PC-9 (cell line): ENCODE results near the gene MYDGF. TPM values are rescaled to one million over a fixed set of nuclear protein-coding genes. Genes with fewer than 3 reads are reported as not detected.

Experiments
- Bru-seq: library from RNA; stranded (reverse); fragments of 400-500 nt; gene quantifications from one replicate; lab custom pipeline; 2021; lab: Mats Ljungman, UMichigan
- BruChase-seq, 2 experiments: library from RNA; stranded (reverse); fragments of 400-500 nt; gene quantifications; one replicate each; lab custom pipeline; 2021; lab: Mats Ljungman, UMichigan
- BruUV-seq: library from RNA; stranded (reverse); fragments of 400-500 nt; replicated peaks from 2 replicates; lab custom pipeline; 2021; lab: Mats Ljungman, UMichigan
- CTCF ChIA-PET: fragments of 300-600 bp; sonication (Branson Sonifier 250); formaldehyde crosslinking; loops from one replicate; lab custom pipeline; 2022; ENCODE audit warnings: antibody characterized with exemption; lab: Charles Lee
- POLR2A ChIA-PET: fragments of 300-600 bp; sonication (Branson Sonifier 250); formaldehyde crosslinking; loops from one replicate; lab custom pipeline; 2022; ENCODE audit warnings: antibody characterized with exemption; ENCODE audit not compliant: unreplicated experiment; lab: Charles Lee
- DNase-seq, 2 experiments: peaks; one replicate each; pipeline versions ENCODE4 v3.0.0 to v3.0.0-alpha.2; 2015 to 2022; ENCODE audit warnings: mixed read lengths in 1 of 2
- H2AFZ ChIP-seq: fragments of 200-600 bp; sonication (generic); 2 replicates; pipeline ENCODE4 v1.8.1; 2017; ENCODE audit warnings: antibody characterized with exemption
- H3F3A ChIP-seq: fragments of 200-600 bp; sonication (generic); 2 replicates; pipeline ENCODE4 v1.8.1; 2017; ENCODE audit warnings: antibody characterized with exemption, mild to moderate bottlenecking, low read depth; ENCODE audit not compliant: insufficient read depth
- H3K27ac ChIP-seq: fragments of 200-600 bp; sonication (generic); 2 replicates; pipeline ENCODE4 v1.6.1; 2016; ENCODE audit warnings: mixed run types
- H3K27me3 ChIP-seq: fragments of 200-600 bp; sonication (generic); 2 replicates; pipeline ENCODE4 v1.6.1; 2016; ENCODE audit warnings: low read depth, mixed run types; ENCODE audit not compliant: insufficient read depth
- H3K36me3 ChIP-seq: fragments of 200-600 bp; sonication (generic); 2 replicates; pipeline ENCODE4 v1.6.1; 2016; ENCODE audit warnings: low read depth, mixed run types
- H3K4me1 ChIP-seq: fragments of 200-600 bp; sonication (generic); replicated peaks from 2 replicates; pipeline ENCODE4 v1.6.1; 2016; ENCODE audit warnings: mixed run types; ENCODE audit not compliant: insufficient read depth
- H3K4me2 ChIP-seq: fragments of 200-600 bp; sonication (generic); 2 replicates; pipeline ENCODE4 v1.6.1; 2017; ENCODE audit warnings: mixed run types
- H3K4me3 ChIP-seq: fragments of 200-600 bp; sonication (generic); 2 replicates; pipeline ENCODE4 v1.6.1; 2016; ENCODE audit warnings: mixed run types
- H3K79me2 ChIP-seq: fragments of 200-600 bp; sonication (generic); 2 replicates; pipeline ENCODE4 v1.6.1; 2017; ENCODE audit warnings: low read depth, mixed run types
- H3K9me2 ChIP-seq: fragments of 200-600 bp; sonication (generic); 2 replicates; pipeline ENCODE4 v1.8.1; 2017; ENCODE audit warnings: mild to moderate bottlenecking; ENCODE audit not compliant: insufficient read depth
- H3K9me3 ChIP-seq: fragments of 200-600 bp; sonication (generic); 2 replicates; pipeline ENCODE4 v1.8.1; 2016; ENCODE audit warnings: low read depth; ENCODE audit not compliant: insufficient read depth
- H4K20me1 ChIP-seq: fragments of 200-600 bp; sonication (generic); 2 replicates; pipeline ENCODE4 v1.8.1; 2017; ENCODE audit not compliant: insufficient read depth
- CTCF ChIP-seq: fragments of 200-600 bp; sonication (generic); conservative IDR thresholded peaks from 2 replicates; pipeline ENCODE4 v1.6.1; 2017; ENCODE audit warnings: mixed run types, antibody characterized with exemption, mild to moderate bottlenecking, moderate library complexity
- EZH2 ChIP-seq: fragments of 200-600 bp; sonication (generic); IDR thresholded peaks from 2 replicates; pipeline ENCODE4 v1.8.0; 2017; ENCODE audit warnings: antibody characterized with exemption, low read depth
- intact Hi-C: fragments of 100-400 bp; cut with micrococcal nuclease; formaldehyde crosslinking; loops from one replicate; pipeline ENCODE4 v1.10.0; 2022; ENCODE audit not compliant: unreplicated experiment
- long read RNA-seq: library from polyadenylated mRNA; stranded (forward); transcript quantifications from one replicate; pipeline ENCODE4 v2.0.0, GENCODE V29; 2022
- total RNA-seq: library from RNA; stranded (reverse); gene quantifications from 2 replicates; pipeline ENCODE4 v1.2.3, GENCODE V29; 2021

The MYDGF gene
- 60.1 and 76.3 TPM in 2 replicates for total RNA-seq
- percentile 60 among the genes with signal in this experiment for Bru-seq, nascent RNA
- percentile 60 among the genes with signal in this experiment for BruChase-seq, experiment 1, labeled RNA remaining after a 2-hour chase
- percentile 83 among the genes with signal in this experiment for BruChase-seq, experiment 2, labeled RNA remaining after a 6-hour chase
- long read RNA-seq, transcript MYDGF-201 (6 exons, 1,018 nt): major isoform, 283 of 402 reads
- long read RNA-seq, partial matches to known transcripts: 0 of 402 reads
- long read RNA-seq, other reads (novel, unspliced or antisense): 119 of 402 reads

- Histone ChIP-seq H4K20me1 (no peaks in the 10 kb centered on the region), H3K27ac (peak within 1 kb of the TSS; percentile 65), H2AFZ (no peak within 1 kb of the TSS), H3K4me3 (peak within 1 kb of the TSS; percentile 54), H3K36me3 (no peaks in the 10 kb centered on the region), H3K79me2 (peaks cover 7% of the 10 kb centered on the region; the same call in 1 of the 2 replicates), H3F3A (peaks cover 5% of the 10 kb centered on the region; the same call in 1 of the 2 replicates), H3K4me2 (peak within 1 kb of the TSS; percentile 73), H3K4me1 (no peaks in the 10 kb centered on the region), H3K9me3 (no peaks in the 10 kb centered on the region), H3K27me3 (no peaks in the 10 kb centered on the region), H3K9me2 (no peaks in the 10 kb centered on the region)
- intact Hi-C loops: no loop called here
- no TSS peak for BruUV-seq
- ChIA-PET CTCF (no interaction called here), POLR2A (no interaction called here)
- DNase-seq: peak; percentile 33 to 82
- TF ChIP-seq CTCF (no peak), EZH2 (no peak)
Observed at GRCh38 chr19:4669723-4670480, at the start of gene MYDGF. TSS of gene MYDGF (minus strand) at chr19:4670342. CDS start at chr19:4670334, 8 bp downstream.

- TF ChIP-seq EZH2 (no peak), CTCF (no peak)
- intact Hi-C loops: loop anchor here (10.0 kb wide), 1 partner anchor 195 kb away; no protein-coding TSS in a partner anchor
- no TSS peak for BruUV-seq
- H3K79me2 ChIP-seq: peaks cover 27% of the 10 kb centered on the region
- ChIA-PET CTCF (no interaction called here), POLR2A (no interaction called here)
- no peak overlapping the region for H2AFZ ChIP-seq
- H3K27ac ChIP-seq: no peak overlapping the region
- no peaks in the 10 kb centered on the region for H4K20me1 ChIP-seq
- no peaks in the 10 kb centered on the region for H3K27me3 ChIP-seq
- peaks cover 15% of the 10 kb centered on the region for H3K4me1 ChIP-seq
- no peaks in the 10 kb centered on the region for H3K9me3 ChIP-seq
- H3K9me2 ChIP-seq: no peaks in the 10 kb centered on the region
- no peak overlapping the region for H3K4me2 ChIP-seq
- DNase-seq: no peak
- no peak overlapping the region for H3K4me3 ChIP-seq
- H3K36me3 ChIP-seq: no peaks in the 10 kb centered on the region
- peaks cover 17% of the 10 kb centered on the region; the same call in 1 of the 2 replicates for H3F3A ChIP-seq
Observed at GRCh38 chr19:4719499-4719866, 49.3 kb upstream of the MYDGF start.

- Histone ChIP-seq H3K4me1 (peaks cover 17% of the 10 kb centered on the region), H3K36me3 (no peaks in the 10 kb centered on the region), H3K9me2 (no peaks in the 10 kb centered on the region), H3K79me2 (peaks cover 25% of the 10 kb centered on the region), H3K27me3 (no peaks in the 10 kb centered on the region), H4K20me1 (no peaks in the 10 kb centered on the region), H3F3A (peaks cover 17% of the 10 kb centered on the region; the same call in 1 of the 2 replicates), H3K9me3 (no peaks in the 10 kb centered on the region), H3K4me2 (peak overlapping the region; percentile 57), H3K27ac (peak overlapping the region; percentile 59; the same call in 1 of the 2 replicates), H2AFZ (no peak overlapping the region), H3K4me3 (no peak overlapping the region)
- intact Hi-C loops: loop anchor here (1.0 to 10.0 kb wide), 2 partner anchors 24 to 197 kb away; no protein-coding TSS in a partner anchor
- DNase-seq: no peak
- TF ChIP-seq CTCF (no peak), EZH2 (no peak)
- ChIA-PET CTCF (interaction anchor here (0.6 to 0.8 kb wide), 3 partner anchors 84 to 328 kb away, joined by 3 to 11 read pairs (median 5); no protein-coding TSS in a partner anchor), POLR2A (interaction anchor here (0.6 kb wide), 3 partner anchors 55 to 1279 kb away, joined by 3 to 8 read pairs (median 6); partner anchors contain the start of gene PLIN3)
- BruUV-seq: no TSS peak
Observed at GRCh38 chr19:4717966-4718701, 48.0 kb upstream of the MYDGF start.
